H9 (cell line): ENCODE results near the gene TXNDC11. TPM values are rescaled to one million over a fixed set of nuclear protein-coding genes. Genes with fewer than 3 reads are reported as not detected.

Experiments
- DNase-seq: peaks from one replicate; pipeline ENCODE4 v3.0.0-alpha.2; 2017
- H2AFZ ChIP-seq: one replicate; pipeline ENCODE4 v1.6.1; 2013; ENCODE audit warnings: mild to moderate bottlenecking, low read length, control low read depth, moderate library complexity
- H2AK5ac ChIP-seq: 2 replicates; pipeline ENCODE4 v1.6.1; 2013; ENCODE audit warnings: low read length, control low read depth, mixed read lengths; ENCODE audit not compliant: insufficient read length
- H2BK120ac ChIP-seq: one replicate; pipeline ENCODE4 v1.6.1; 2013; ENCODE audit warnings: low read depth, mild to moderate bottlenecking, low read length, control low read depth, inconsistent platforms; ENCODE audit not compliant: poor library complexity, severe bottlenecking
- H2BK12ac ChIP-seq: 2 replicates; pipeline ENCODE4 v1.6.1; 2013; ENCODE audit warnings: low read length, control low read depth, mixed read lengths, low read depth; ENCODE audit not compliant: insufficient read length
- H2BK15ac ChIP-seq: 2 replicates; pipeline ENCODE4 v1.6.1; 2013; ENCODE audit warnings: low read depth, low read length, control low read depth
- H2BK20ac ChIP-seq: one replicate; pipeline ENCODE4 v1.6.1; 2013; ENCODE audit warnings: low read depth, mild to moderate bottlenecking, low read length, control low read depth, inconsistent platforms; ENCODE audit not compliant: poor library complexity, severe bottlenecking
- H2BK5ac ChIP-seq: 2 replicates; pipeline ENCODE4 v1.6.1; 2013; ENCODE audit warnings: low read length, control low read depth, mixed read lengths; ENCODE audit not compliant: insufficient read length
- H3K14ac ChIP-seq: 2 replicates; pipeline ENCODE4 v1.6.1; 2013; ENCODE audit warnings: low read length, control low read depth; ENCODE audit not compliant: insufficient read depth
- H3K18ac ChIP-seq: 2 replicates; pipeline ENCODE4 v1.6.1; 2013; ENCODE audit warnings: low read depth, mild to moderate bottlenecking, mixed read lengths, low read length, control low read depth; ENCODE audit not compliant: insufficient read length
- H3K23ac ChIP-seq: 2 replicates; pipeline ENCODE4 v1.6.1; 2013; ENCODE audit warnings: low read length, control low read depth, mixed read lengths, low read depth; ENCODE audit not compliant: insufficient read length
- H3K23me2 ChIP-seq: 2 replicates; pipeline ENCODE4 v1.6.1; 2013; ENCODE audit warnings: low read depth, mild to moderate bottlenecking, mixed read lengths, low read length, control low read depth; ENCODE audit not compliant: insufficient read length, poor library complexity, severe bottlenecking
- H3K27ac ChIP-seq: 2 replicates; pipeline ENCODE4 v1.5.1; 2013; ENCODE audit warnings: low read length, control low read depth, mixed read lengths, low read depth; ENCODE audit not compliant: insufficient read length
- H3K27me3 ChIP-seq: 2 replicates; pipeline ENCODE4 v1.6.1; 2013; ENCODE audit warnings: low read length, control low read depth, inconsistent platforms; ENCODE audit not compliant: insufficient read depth
- H3K4ac ChIP-seq: 2 replicates; pipeline ENCODE4 v1.6.1; 2013; ENCODE audit warnings: low read depth, mild to moderate bottlenecking, control low read depth, inconsistent platforms, low read length, moderate library complexity
- H3K4me1 ChIP-seq: 2 replicates; pipeline ENCODE4 v1.6.1; 2013; ENCODE audit warnings: low read length, control low read depth, inconsistent platforms; ENCODE audit not compliant: insufficient read depth
- H3K4me2 ChIP-seq: 2 replicates; pipeline ENCODE4 v1.6.1; 2013; ENCODE audit warnings: low read length, control low read depth, mixed read lengths; ENCODE audit not compliant: insufficient read length, insufficient read depth
- H3K56ac ChIP-seq: 2 replicates; pipeline ENCODE4 v1.6.1; 2013; ENCODE audit warnings: low read depth, mild to moderate bottlenecking, mixed read lengths, low read length, control low read depth; ENCODE audit not compliant: insufficient read length
- H3K79me1 ChIP-seq: 2 replicates; pipeline ENCODE4 v1.6.1; 2013; ENCODE audit warnings: low read depth, mild to moderate bottlenecking, moderate library complexity, low read length, control low read depth, inconsistent platforms; ENCODE audit not compliant: insufficient read depth, poor library complexity, severe bottlenecking
- H3K79me2 ChIP-seq: 2 replicates; pipeline ENCODE4 v1.6.1; 2013; ENCODE audit warnings: low read length, control low read depth, inconsistent platforms; ENCODE audit not compliant: insufficient read depth
- H3K9ac ChIP-seq: 2 replicates; pipeline ENCODE4 v1.6.1; 2013; ENCODE audit warnings: low read length, control low read depth, mixed read lengths; ENCODE audit not compliant: insufficient read length; ENCODE audit errors: extremely low read depth
- H3K9me3 ChIP-seq: one replicate; pipeline ENCODE4 v1.6.1; 2013; ENCODE audit warnings: low read depth, low read length, inconsistent platforms; ENCODE audit not compliant: control insufficient read depth
- H3T11ph ChIP-seq: one replicate; pipeline ENCODE4 v1.6.1; 2013; ENCODE audit warnings: mild to moderate bottlenecking, low read length, control low read depth, inconsistent platforms
- H4K20me1 ChIP-seq: one replicate; pipeline ENCODE4 v1.6.1; 2013; ENCODE audit not compliant: control insufficient read depth, insufficient read length, insufficient read depth
- H4K5ac ChIP-seq: 2 replicates; pipeline ENCODE4 v1.6.1; 2013; ENCODE audit warnings: low read depth, mild to moderate bottlenecking, mixed read lengths, low read length, control low read depth; ENCODE audit not compliant: insufficient read length
- H4K8ac ChIP-seq: replicated peaks from 2 replicates; pipeline ENCODE4 v1.6.1; 2013; ENCODE audit warnings: low read length, control low read depth, mixed read lengths, low read depth; ENCODE audit not compliant: insufficient read length
- H4K91ac ChIP-seq: 2 replicates; pipeline ENCODE4 v1.6.1; 2013; ENCODE audit warnings: low read depth, mild to moderate bottlenecking, moderate library complexity, mixed read lengths, low read length, control low read depth; ENCODE audit not compliant: insufficient read length
- H3K27ac Mint-ChIP-seq, 3 experiments: 2 replicates in 2 of 3; 3 replicates in 1 of 3; pipeline ENCODE4 v1.8.0; 2020 to 2021; ENCODE audit warnings: mixed read lengths in 3 of 3, mild to moderate bottlenecking in 1 of 3, moderate library complexity in 1 of 3
- H3K27me3 Mint-ChIP-seq: 2 replicates; pipeline ENCODE4 v1.8.0; 2021; ENCODE audit warnings: low read depth, mild to moderate bottlenecking, moderate library complexity, mixed read lengths
- H3K36me3 Mint-ChIP-seq, 3 experiments: 2 replicates in 2 of 3; 3 replicates in 1 of 3; pipeline ENCODE4 v1.8.0; 2020 to 2021; ENCODE audit warnings: low read depth in 3 of 3, mixed read lengths in 3 of 3; ENCODE audit not compliant: insufficient read depth in 1 of 3
- H3K4me1 Mint-ChIP-seq, 2 experiments: 2 replicates each; pipeline ENCODE4 v1.8.0; 2020; ENCODE audit warnings: mixed read lengths in 2 of 2
- H3K4me3 Mint-ChIP-seq, 2 experiments: 2 replicates in 1 of 2; 3 replicates in 1 of 2; pipeline ENCODE4 v1.8.0; 2020 to 2021; ENCODE audit warnings: mild to moderate bottlenecking in 2 of 2, mixed read lengths in 2 of 2, moderate library complexity in 1 of 2
- H3K9me3 Mint-ChIP-seq, 2 experiments: 2 replicates in 1 of 2; 3 replicates in 1 of 2; pipeline ENCODE4 v1.8.0; 2020; ENCODE audit warnings: mild to moderate bottlenecking in 2 of 2, mixed read lengths in 2 of 2, moderate library complexity in 1 of 2
- WGBS: extraction: QIAGEN DNeasy Blood & Tissue Kit; methylation state at CpG from one replicate; pipeline ENCODE4 v1.1.7; 2013; ENCODE audit warnings: missing lambda C conversion rate, low lambda C conversion rate, mixed read lengths; ENCODE audit not compliant: insufficient read length; ENCODE audit errors: extremely low coverage; 5-methylcytosine and 5-hydroxymethylcytosine counted together
- total RNA-seq: library from RNA; stranded (reverse); gene quantifications from 2 replicates; pipeline ENCODE4 v1.2.1, GENCODE V29; 2021
- TF ChIP-seq, protein P1 (sequence below): fragments of 200-600 bp; sonication (generic); conservative IDR thresholded peaks from 3 replicates; pipeline ENCODE4 v1.8.0; 2021; ENCODE audit warnings: antibody characterized with exemption, mild to moderate bottlenecking

Gene TXNDC11
- total RNA-seq, 1 experiment from 2014 or later = 12.2 TPM

DNA sequence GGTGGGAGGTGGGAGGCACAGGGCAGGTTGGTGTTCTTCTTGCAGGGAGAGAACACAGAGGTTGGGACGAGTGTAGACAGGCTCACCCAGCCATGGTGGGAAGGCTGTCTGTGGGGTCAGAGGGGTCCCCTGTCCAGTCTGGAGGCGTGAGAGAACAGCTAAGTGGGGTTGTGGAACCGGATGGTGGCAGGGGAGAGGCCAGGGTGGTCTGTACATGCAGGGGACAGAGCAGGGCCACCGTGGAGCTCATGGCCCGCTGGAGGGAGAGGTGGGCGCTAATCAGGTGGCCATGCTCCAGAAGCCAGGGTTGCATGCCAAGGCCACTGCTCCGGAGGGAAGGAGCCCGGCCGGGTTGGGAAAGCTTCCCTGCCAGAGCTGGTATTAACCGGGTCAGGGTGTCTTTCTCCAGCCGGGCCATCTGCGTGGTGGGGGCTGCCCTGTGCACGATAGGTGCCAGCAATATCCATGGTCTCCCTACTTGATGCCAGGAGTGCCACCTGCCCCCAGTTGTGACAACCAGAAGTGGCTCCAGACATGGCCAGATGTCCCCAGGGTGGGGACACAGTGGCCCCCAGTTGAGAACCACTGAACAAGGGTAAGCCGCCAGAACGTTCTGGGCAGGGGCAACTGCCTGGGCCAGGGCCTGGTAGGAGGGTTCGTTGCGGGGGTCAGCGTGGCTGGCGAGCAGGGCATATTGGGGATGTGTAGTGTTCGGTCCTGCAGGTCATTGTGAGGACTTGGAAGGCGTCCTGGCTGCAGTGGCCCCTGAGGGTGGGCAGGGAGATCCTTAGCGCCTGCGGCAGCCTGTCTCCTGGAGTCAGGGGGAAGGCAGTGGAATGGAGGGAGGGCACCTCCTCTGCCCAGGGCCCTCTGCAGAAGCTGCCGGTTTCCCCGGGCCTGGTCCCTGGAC, 69.3 kb downstream of the TXNDC11 start:
- DNase-seq = no peak
- no peak overlapping the region for H3K27ac ChIP-seq
- no CpG with 5 or more reads among the region's 25 CpGs for WGBS
- Mint-ChIP-seq H3K27ac (peak overlapping the region; percentile 83 to 91 (median 87); a peak in 6 of 7 replicates), H3K27me3 (no peaks in the 10 kb centered on the region; the same call in 1 of the 2 replicates), H3K4me1 (peaks cover 41 to 44% of the 10 kb centered on the region in 2 experiments), H3K36me3 (peaks cover 18 to 35% (median 30%) of the 10 kb centered on the region in 3 experiments), H3K9me3 (no peaks in the 10 kb centered on the region; a peak in 1 of 5 replicates), H3K4me3 (peak overlapping the region in 1 of 2 experiments; percentile 14; a peak in 1 of 5 replicates)
- H4K5ac ChIP-seq = no peak overlapping the region
- H2BK12ac ChIP-seq = no peak overlapping the region
- H3K4me2 ChIP-seq = no peak overlapping the region
- H3K27me3 ChIP-seq = no peaks in the 10 kb centered on the region
- no peaks in the 10 kb centered on the region for H3K9me3 ChIP-seq
- no peak overlapping the region for H4K8ac ChIP-seq
- no peak overlapping the region for H2AFZ ChIP-seq
- no peaks in the 10 kb centered on the region for H3K23me2 ChIP-seq
- no peak overlapping the region for H2BK5ac ChIP-seq
- TF ChIP-seq, protein P1, sequence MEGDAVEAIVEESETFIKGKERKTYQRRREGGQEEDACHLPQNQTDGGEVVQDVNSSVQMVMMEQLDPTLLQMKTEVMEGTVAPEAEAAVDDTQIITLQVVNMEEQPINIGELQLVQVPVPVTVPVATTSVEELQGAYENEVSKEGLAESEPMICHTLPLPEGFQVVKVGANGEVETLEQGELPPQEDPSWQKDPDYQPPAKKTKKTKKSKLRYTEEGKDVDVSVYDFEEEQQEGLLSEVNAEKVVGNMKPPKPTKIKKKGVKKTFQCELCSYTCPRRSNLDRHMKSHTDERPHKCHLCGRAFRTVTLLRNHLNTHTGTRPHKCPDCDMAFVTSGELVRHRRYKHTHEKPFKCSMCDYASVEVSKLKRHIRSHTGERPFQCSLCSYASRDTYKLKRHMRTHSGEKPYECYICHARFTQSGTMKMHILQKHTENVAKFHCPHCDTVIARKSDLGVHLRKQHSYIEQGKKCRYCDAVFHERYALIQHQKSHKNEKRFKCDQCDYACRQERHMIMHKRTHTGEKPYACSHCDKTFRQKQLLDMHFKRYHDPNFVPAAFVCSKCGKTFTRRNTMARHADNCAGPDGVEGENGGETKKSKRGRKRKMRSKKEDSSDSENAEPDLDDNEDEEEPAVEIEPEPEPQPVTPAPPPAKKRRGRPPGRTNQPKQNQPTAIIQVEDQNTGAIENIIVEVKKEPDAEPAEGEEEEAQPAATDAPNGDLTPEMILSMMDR = no peak
- no peak overlapping the region for H2BK15ac ChIP-seq
- H4K20me1 ChIP-seq = peaks cover 6% of the 10 kb centered on the region
- peaks cover 11% of the 10 kb centered on the region; the same call in 1 of the 2 replicates for H3K79me2 ChIP-seq
- H3T11ph ChIP-seq = no peak overlapping the region
- no peak overlapping the region for H3K23ac ChIP-seq
- no peak overlapping the region for H2AK5ac ChIP-seq
- no peak overlapping the region for H3K18ac ChIP-seq
- H2BK120ac ChIP-seq = no peak overlapping the region
- H3K56ac ChIP-seq = no peak overlapping the region
- H2BK20ac ChIP-seq = no peak overlapping the region
- H3K9ac ChIP-seq = no peak overlapping the region
- no peak overlapping the region for H3K4ac ChIP-seq
- no peaks in the 10 kb centered on the region; the same call in 1 of the 2 replicates for H3K4me1 ChIP-seq
- peaks cover 8% of the 10 kb centered on the region for H3K79me1 ChIP-seq
- no peak overlapping the region for H4K91ac ChIP-seq
- H3K14ac ChIP-seq = no peak overlapping the region; the same call in 1 of the 2 replicates
